ENCODE data around the gene OPA3.

Gene OPA3

DNA sequence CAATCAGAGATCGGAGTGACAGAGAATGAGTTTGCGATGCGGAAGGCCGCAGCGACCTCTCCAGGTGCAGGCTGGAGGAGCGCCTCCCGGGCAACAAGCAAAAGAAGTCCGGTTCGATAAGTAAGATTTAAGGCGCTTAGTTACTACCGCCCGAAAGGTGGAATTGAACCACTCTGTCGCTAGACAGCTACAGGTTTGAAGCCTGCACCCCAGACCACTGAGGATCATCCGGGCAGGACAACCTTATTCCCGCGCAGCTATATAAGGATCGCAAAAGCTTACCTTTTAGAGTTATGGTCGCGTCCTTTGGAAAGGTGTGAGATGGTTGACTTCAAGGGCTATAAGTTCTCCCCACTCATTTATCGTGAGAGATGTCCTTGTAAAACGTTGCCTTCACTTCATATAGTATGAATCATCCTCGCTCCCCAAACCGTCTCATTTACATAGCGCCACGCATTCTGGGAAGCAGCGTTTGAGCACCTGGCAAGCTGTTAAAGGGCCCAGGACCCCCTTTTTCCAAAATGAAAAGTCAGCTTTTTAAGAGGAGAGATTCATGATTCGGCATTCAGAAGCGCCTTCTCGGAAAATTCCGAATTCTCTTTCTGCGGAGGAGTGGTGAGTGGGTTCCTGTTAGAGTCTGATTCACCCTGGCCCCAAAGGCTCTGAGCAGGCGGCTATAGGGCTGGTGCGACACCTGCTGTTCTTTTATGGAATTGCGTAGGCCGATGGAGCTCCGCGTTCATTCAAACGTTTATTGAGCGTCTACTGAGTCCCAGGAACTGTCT is 106.0 kb downstream of the OPA3 start:
- peak; percentile 81 for DNase-seq (ENCODE audit: low read depth)

- no peak for DNase-seq (ENCODE audit: low read depth)
These were observed 106.7 kb downstream of the OPA3 start for GRCh38 chr19:45477713-45478453.

Data from stimulated activated CD8-positive, alpha-beta memory T cell treated with anti-CD3 and anti-CD28 coated beads, Interleukin-12 subunit alpha, Interleukin-12 subunit beta, amount 100 ng/mL, for 1 hour (primary cell).